Ishikawa (cell line): ENCODE measurements around the gene KLRF1.

Experiments used
- CEBPB ChIP-seq: IDR thresholded peaks from 2 replicates; pipeline ENCODE4 v1.6.1; 2012
- CREB1 ChIP-seq: IDR thresholded peaks from 2 replicates; pipeline ENCODE4 v1.6.1; 2012; ENCODE audit warnings: low read depth
- EGR1 ChIP-seq: IDR thresholded peaks from 2 replicates; pipeline ENCODE4 v1.6.1; 2012
- EP300 ChIP-seq: IDR thresholded peaks from 2 replicates; pipeline ENCODE4 v1.6.1; 2012; ENCODE audit warnings: borderline replicate concordance
- FOXM1 ChIP-seq: IDR thresholded peaks from 2 replicates; pipeline ENCODE4 v1.6.1; 2012; ENCODE audit warnings: low read depth, borderline replicate concordance
- MAX ChIP-seq: IDR thresholded peaks from 2 replicates; pipeline ENCODE4 v1.6.1; 2012
- NFIC ChIP-seq: IDR thresholded peaks from 2 replicates; pipeline ENCODE4 v1.6.1; 2012
- RAD21 ChIP-seq: IDR thresholded peaks from 2 replicates; pipeline ENCODE4 v1.6.1; 2012; ENCODE audit warnings: low read depth
- REST ChIP-seq: IDR thresholded peaks from 2 replicates; pipeline ENCODE4 v1.6.1; 2012; ENCODE audit warnings: low read depth, mild to moderate bottlenecking
- TAF1 ChIP-seq: IDR thresholded peaks from 2 replicates; pipeline ENCODE4 v1.6.1; 2012; ENCODE audit warnings: low read depth, mild to moderate bottlenecking
- TCF12 ChIP-seq: IDR thresholded peaks from 2 replicates; pipeline ENCODE4 v1.6.1; 2012; ENCODE audit warnings: low read depth
- TEAD4 ChIP-seq: IDR thresholded peaks from 2 replicates; pipeline ENCODE4 v1.6.1; 2012
- USF1 ChIP-seq: IDR thresholded peaks from 2 replicates; pipeline ENCODE4 v1.6.1; 2012
- YY1 ChIP-seq: IDR thresholded peaks from 2 replicates; pipeline ENCODE4 v1.6.1; 2012; ENCODE audit warnings: low read depth
- ZBTB7A ChIP-seq: IDR thresholded peaks from 2 replicates; pipeline ENCODE4 v1.6.1; 2012; ENCODE audit warnings: low read depth

The KLRF1 gene

GRCh38 chr12:9813821-9814798 lies 13.2 kb upstream of the KLRF1 start:
- TF ChIP-seq TAF1 (no peak), RAD21 (peak; percentile 94), ZBTB7A (no peak)

GRCh38 chr12:9820281-9820930 lies 6.9 kb upstream of the KLRF1 start:
- TF ChIP-seq FOXM1, result no peak
- no peak for TF ChIP-seq CEBPB
- no peak for TF ChIP-seq YY1
- no peak for TF ChIP-seq TCF12
- no peak for TF ChIP-seq RAD21
- no peak for TF ChIP-seq USF1
- no peak for TF ChIP-seq NFIC
- TF ChIP-seq EGR1, result no peak
- TF ChIP-seq ZBTB7A, result no peak
- TF ChIP-seq MAX, result no peak
- no peak for TF ChIP-seq TAF1
- no peak for TF ChIP-seq TEAD4
- TF ChIP-seq REST, result no peak
- TF ChIP-seq EP300, result no peak
- TF ChIP-seq CREB1, result no peak

GRCh38 chr12:9829483-9829882 lies 2.2 kb downstream of the KLRF1 start:
- no peak for TF ChIP-seq FOXM1
- TF ChIP-seq TEAD4, result no peak
- no peak for TF ChIP-seq EGR1
- no peak for TF ChIP-seq CEBPB
- no peak for TF ChIP-seq MAX
- TF ChIP-seq NFIC, result no peak
- TF ChIP-seq CREB1, result no peak
- TF ChIP-seq YY1, result no peak
- no peak for TF ChIP-seq RAD21
- TF ChIP-seq REST, result no peak
- TF ChIP-seq TCF12, result no peak
- no peak for TF ChIP-seq ZBTB7A
- no peak for TF ChIP-seq USF1
- TF ChIP-seq EP300, result no peak
- TF ChIP-seq TAF1, result no peak

GRCh38 chr12:9829982-9830381 lies 2.7 kb downstream of the KLRF1 start:
- TF ChIP-seq CREB1, result no peak
- no peak for TF ChIP-seq TCF12
- TF ChIP-seq NFIC, result no peak
- TF ChIP-seq ZBTB7A, result no peak
- TF ChIP-seq MAX, result no peak
- no peak for TF ChIP-seq TEAD4
- TF ChIP-seq EP300, result no peak
- no peak for TF ChIP-seq FOXM1
- TF ChIP-seq TAF1, result no peak
- TF ChIP-seq EGR1, result no peak
- TF ChIP-seq REST, result no peak
- no peak for TF ChIP-seq USF1
- TF ChIP-seq CEBPB, result no peak
- TF ChIP-seq YY1, result no peak
- no peak for TF ChIP-seq RAD21
